Measurements from ENCODE around the gene THBD. TPM values are rescaled to one million over a fixed set of nuclear protein-coding genes. Genes with fewer than 3 reads are reported as not detected.

Gene THBD
- total RNA-seq, 1 donor from 2014 or later, result 12.6 TPM

- no peak for FAIRE-seq
- Histone ChIP-seq H3K4me3 (ENCODE audit: low read depth, low read length) (no peak overlapping the region), H3K27me3 (ENCODE audit: control insufficient read depth, insufficient read depth, low read length) (no peaks in the 10 kb centered on the region), H3K36me3 (ENCODE audit: control insufficient read depth, insufficient read depth, low read length) (no peaks in the 10 kb centered on the region)
- DNase-seq (ENCODE audit: low read depth), result no peak
- no peak for TF ChIP-seq CTCF (IDR thresholded peaks at IDR 0.05; ENCODE audit: insufficient read depth, low read length, severe bottlenecking)
Measured at GRCh38 chr20:23071996-23072395, 22.5 kb upstream of the THBD start.

GRCh38 chr20:23071398-23071797, 21.9 kb upstream of the THBD start:
- Histone ChIP-seq H3K27me3 (ENCODE audit: control insufficient read depth, insufficient read depth, low read length) (no peaks in the 10 kb centered on the region), H3K36me3 (ENCODE audit: control insufficient read depth, insufficient read depth, low read length) (no peaks in the 10 kb centered on the region), H3K4me3 (ENCODE audit: low read depth, low read length) (no peak overlapping the region)
- no peak for DNase-seq (ENCODE audit: low read depth)
- no peak for FAIRE-seq
- TF ChIP-seq CTCF (IDR thresholded peaks at IDR 0.05; ENCODE audit: insufficient read depth, low read length, severe bottlenecking), result no peak

GRCh38 chr20:23069108-23069507, 19.6 kb upstream of the THBD start:
- DNase-seq (ENCODE audit: low read depth), result no peak
- Histone ChIP-seq H3K4me3 (ENCODE audit: low read depth, low read length) (no peak overlapping the region), H3K27me3 (ENCODE audit: control insufficient read depth, insufficient read depth, low read length) (no peaks in the 10 kb centered on the region), H3K36me3 (ENCODE audit: control insufficient read depth, insufficient read depth, low read length) (no peaks in the 10 kb centered on the region)
- no peak for TF ChIP-seq CTCF (IDR thresholded peaks at IDR 0.05; ENCODE audit: insufficient read depth, low read length, severe bottlenecking)
- no peak for FAIRE-seq

- no peak for TF ChIP-seq CTCF (IDR thresholded peaks at IDR 0.05; ENCODE audit: insufficient read depth, low read length, severe bottlenecking)
- no peak overlapping the region for H3K4me3 ChIP-seq (ENCODE audit: low read depth, low read length)
- no peaks in the 10 kb centered on the region for H3K27me3 ChIP-seq (ENCODE audit: control insufficient read depth, insufficient read depth, low read length)
- FAIRE-seq (no peak), DNase-seq (ENCODE audit: low read depth) (no peak)
- no peaks in the 10 kb centered on the region for H3K36me3 ChIP-seq (ENCODE audit: control insufficient read depth, insufficient read depth, low read length)
Measured at GRCh38 chr20:23068283-23068682, 18.8 kb upstream of the THBD start.

- Histone ChIP-seq H3K36me3 (ENCODE audit: control insufficient read depth, insufficient read depth, low read length) (no peaks in the 10 kb centered on the region), H3K4me3 (ENCODE audit: low read depth, low read length) (no peak overlapping the region), H3K27me3 (ENCODE audit: control insufficient read depth, insufficient read depth, low read length) (no peaks in the 10 kb centered on the region)
- no peak for FAIRE-seq
- no peak for TF ChIP-seq CTCF (IDR thresholded peaks at IDR 0.05; ENCODE audit: insufficient read depth, low read length, severe bottlenecking)
- DNase-seq (ENCODE audit: low read depth), result no peak
Measured at GRCh38 chr20:23066772-23067171, 17.3 kb upstream of the THBD start.
